Thyroid gland (tissue), 4 donors: ENCODE results near the gene SHLD2.

Experiments
- CTCF ChIP-seq, 6 experiments: fragments of 200-600 bp in 3 of 6; fragments of 450-650 bp in 3 of 6; sonication (generic) in 3 of 6; IDR thresholded peaks; one replicate each; pipeline ENCODE4 v1.5.1; 2016 to 2019; ENCODE audit warnings: antibody characterized with exemption in 6 of 6, mild to moderate bottlenecking in 2 of 6, inconsistent platforms in 1 of 6, moderate library complexity in 1 of 6
- POLR2A ChIP-seq, 2 donors: fragments of 450-650 bp; IDR thresholded peaks; one replicate each; pipeline ENCODE4 v1.6.1; 2017; ENCODE audit warnings: antibody characterized with exemption in 2 of 2, mild to moderate bottlenecking in 2 of 2, moderate library complexity in 1 of 2

- TF ChIP-seq CTCF (IDR thresholded peaks at IDR 0.05) (no peak), POLR2A (IDR thresholded peaks at IDR 0.05) (no peak)
These were observed 49.5 kb upstream of the SHLD2 start for GRCh38 chr10:87045434-87045938.
